Breast epithelium (tissue), 4 donors: ENCODE results near the gene ANKH. TPM values are rescaled to one million over a fixed set of nuclear protein-coding genes. Genes with fewer than 3 reads are reported as not detected.

Experiments
- DNase-seq, 2 donors: peaks; one replicate each; pipeline ENCODE4 v3.0.0-alpha.2; 2019; ENCODE audit warnings: low spot score in 2 of 2
- H3K27ac ChIP-seq, 2 donors: fragments of 200-600 bp; sonication (generic) in 1 of 2; one replicate each; pipeline ENCODE4 v1.5.1; 2016 to 2019; ENCODE audit warnings: mild to moderate bottlenecking in 1 of 2
- H3K27me3 ChIP-seq, 2 donors: fragments of 200-600 bp; sonication (generic) in 1 of 2; one replicate each; pipeline versions ENCODE4 v1.5.1 to v1.6.0; 2017 to 2019; ENCODE audit warnings: control low read depth in 1 of 2, mild to moderate bottlenecking in 1 of 2
- H3K36me3 ChIP-seq: fragments of 200-600 bp; one replicate; pipeline ENCODE4 v1.5.1; 2019
- H3K4me1 ChIP-seq, 2 donors: fragments of 200-600 bp; sonication (generic); one replicate each; pipeline ENCODE4 v1.5.1; 2016 to 2019; ENCODE audit warnings: control low read depth in 1 of 2
- H3K4me3 ChIP-seq, 3 donors: fragments of 200-600 bp; sonication (generic); 1 replicate in 2 of 3; 2 replicates in 1 of 3; pipeline ENCODE4 v1.5.1; 2016 to 2019; ENCODE audit warnings: mild to moderate bottlenecking in 3 of 3, moderate library complexity in 2 of 3
- H3K9me3 ChIP-seq, 2 donors: fragments of 200-600 bp; sonication (generic) in 1 of 2; one replicate each; pipeline ENCODE4 v1.5.1; 2016 to 2019; ENCODE audit warnings: control low read depth in 1 of 2
- POLR2A ChIP-seq: fragments of 450-650 bp; IDR thresholded peaks from one replicate; pipeline ENCODE4 v1.6.1; 2016; ENCODE audit warnings: antibody characterized with exemption, mild to moderate bottlenecking, moderate library complexity
- POLR2AphosphoS5 ChIP-seq, 3 donors: sonication (generic); formaldehyde crosslinking; IDR thresholded peaks; one replicate each; pipeline ENCODE4 v1.6.1; 2017; ENCODE audit warnings: antibody characterized with exemption in 3 of 3
- intact Hi-C: fragments of 100-400 bp; cut with DNase I; formaldehyde crosslinking; loops from one replicate; pipeline ENCODE4 v1.15.1; 2023; ENCODE audit warnings: low total_unique reads
- total RNA-seq, 3 donors: library from RNA; depleted of rRNA; stranded (reverse); fragments of >200 nt; gene quantifications; one replicate each; pipeline ENCODE4 v1.1.0, GENCODE V29; 2016
- TF ChIP-seq, protein P1 (sequence below), 3 donors: fragments of 450-650 bp; IDR thresholded peaks; one replicate each; pipeline ENCODE4 v1.5.1; 2016 to 2017; ENCODE audit warnings: antibody characterized with exemption in 3 of 3, mild to moderate bottlenecking in 3 of 3, moderate library complexity in 3 of 3

ANKH gene
- total RNA-seq, 3 donors from 2014 or later = 31.5 to 83.1 (median 52.1) TPM

DNA sequence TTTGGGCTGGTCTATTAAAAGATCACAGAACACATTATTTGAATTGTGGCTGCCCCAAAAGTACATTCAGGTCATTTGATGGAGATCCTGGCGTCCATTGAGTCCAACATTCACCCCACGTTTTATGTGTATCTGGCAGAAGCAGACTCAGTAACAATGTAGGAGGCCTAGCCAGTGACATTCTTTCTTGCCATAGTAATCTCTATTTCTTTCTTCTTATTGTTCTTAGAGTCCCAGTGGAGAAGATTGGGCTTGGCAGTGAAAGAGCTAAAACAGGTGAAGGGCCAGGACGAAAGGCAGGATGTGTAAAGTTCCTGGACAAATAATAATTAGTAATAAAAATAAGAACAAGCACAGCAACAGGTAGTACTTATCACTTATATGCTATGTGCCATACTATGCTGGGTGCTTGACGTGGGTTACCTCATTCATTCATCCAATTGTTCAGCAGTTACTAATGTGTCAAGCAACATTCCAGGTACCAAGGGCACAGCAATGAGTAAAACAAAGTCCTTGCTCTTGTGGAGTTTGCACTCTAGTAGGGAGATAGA is 12.6 kb upstream of the ANKH start:
- no peaks in the 10 kb centered on the region for H3K27me3 ChIP-seq
- peak overlapping the region in 1 of 2 donors; percentile 2 for H3K27ac ChIP-seq
- H3K4me1 ChIP-seq = no peaks in the 10 kb centered on the region
- no peak overlapping the region for H3K4me3 ChIP-seq
- intact Hi-C loops = no loop called here
- H3K9me3 ChIP-seq = no peaks in the 10 kb centered on the region
- H3K36me3 ChIP-seq = no peaks in the 10 kb centered on the region
- no peak for DNase-seq
- TF ChIP-seq POLR2AphosphoS5 (IDR thresholded peaks at IDR 0.05) (no peak), POLR2A (no peak)
- TF ChIP-seq, protein P1, sequence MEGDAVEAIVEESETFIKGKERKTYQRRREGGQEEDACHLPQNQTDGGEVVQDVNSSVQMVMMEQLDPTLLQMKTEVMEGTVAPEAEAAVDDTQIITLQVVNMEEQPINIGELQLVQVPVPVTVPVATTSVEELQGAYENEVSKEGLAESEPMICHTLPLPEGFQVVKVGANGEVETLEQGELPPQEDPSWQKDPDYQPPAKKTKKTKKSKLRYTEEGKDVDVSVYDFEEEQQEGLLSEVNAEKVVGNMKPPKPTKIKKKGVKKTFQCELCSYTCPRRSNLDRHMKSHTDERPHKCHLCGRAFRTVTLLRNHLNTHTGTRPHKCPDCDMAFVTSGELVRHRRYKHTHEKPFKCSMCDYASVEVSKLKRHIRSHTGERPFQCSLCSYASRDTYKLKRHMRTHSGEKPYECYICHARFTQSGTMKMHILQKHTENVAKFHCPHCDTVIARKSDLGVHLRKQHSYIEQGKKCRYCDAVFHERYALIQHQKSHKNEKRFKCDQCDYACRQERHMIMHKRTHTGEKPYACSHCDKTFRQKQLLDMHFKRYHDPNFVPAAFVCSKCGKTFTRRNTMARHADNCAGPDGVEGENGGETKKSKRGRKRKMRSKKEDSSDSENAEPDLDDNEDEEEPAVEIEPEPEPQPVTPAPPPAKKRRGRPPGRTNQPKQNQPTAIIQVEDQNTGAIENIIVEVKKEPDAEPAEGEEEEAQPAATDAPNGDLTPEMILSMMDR (IDR thresholded peaks at IDR 0.05) = no peak

GRCh38 chr5:14882658-14883580 is 11.3 kb upstream of the ANKH start:
- no peak for DNase-seq
- no peaks in the 10 kb centered on the region for H3K27me3 ChIP-seq
- intact Hi-C loops = no loop called here
- no peak overlapping the region for H3K4me3 ChIP-seq
- TF ChIP-seq POLR2A (no peak), POLR2AphosphoS5 (IDR thresholded peaks at IDR 0.05) (no peak)
- TF ChIP-seq, protein P1 (IDR thresholded peaks at IDR 0.05) = no peak
- H3K4me1 ChIP-seq = no peaks in the 10 kb centered on the region
- peak overlapping the region; percentile 3 to 22 for H3K27ac ChIP-seq
- H3K36me3 ChIP-seq = no peaks in the 10 kb centered on the region
- no peaks in the 10 kb centered on the region for H3K9me3 ChIP-seq

GRCh38 chr5:14881826-14882225 is 10.2 kb upstream of the ANKH start:
- Histone ChIP-seq H3K27ac (no peak overlapping the region), H3K4me3 (no peak overlapping the region), H3K27me3 (no peaks in the 10 kb centered on the region), H3K36me3 (no peaks in the 10 kb centered on the region), H3K9me3 (no peaks in the 10 kb centered on the region), H3K4me1 (no peaks in the 10 kb centered on the region)
- TF ChIP-seq, protein P1 (IDR thresholded peaks at IDR 0.05) = no peak
- no peak for TF ChIP-seq POLR2AphosphoS5 (IDR thresholded peaks at IDR 0.05)
- intact Hi-C loops = no loop called here
- no peak for DNase-seq

- intact Hi-C loops = no loop called here
- H3K9me3 ChIP-seq = no peaks in the 10 kb centered on the region
- no peak for TF ChIP-seq POLR2AphosphoS5 (IDR thresholded peaks at IDR 0.05)
- TF ChIP-seq, protein P1 (IDR thresholded peaks at IDR 0.05) = no peak
- TF ChIP-seq POLR2A = no peak
- H3K36me3 ChIP-seq = no peaks in the 10 kb centered on the region
- H3K4me1 ChIP-seq = no peaks in the 10 kb centered on the region
- no peak overlapping the region for H3K4me3 ChIP-seq
- no peaks in the 10 kb centered on the region for H3K27me3 ChIP-seq
- no peak for DNase-seq
- H3K27ac ChIP-seq = no peak overlapping the region
Measured at GRCh38 chr5:14880688-14881087, 9.1 kb upstream of the ANKH start.

GRCh38 chr5:14879937-14880589 is 8.5 kb upstream of the ANKH start:
- TF ChIP-seq, protein P1 (IDR thresholded peaks at IDR 0.05) = no peak
- TF ChIP-seq POLR2A (no peak), POLR2AphosphoS5 (IDR thresholded peaks at IDR 0.05) (no peak)
- Histone ChIP-seq H3K27me3 (no peaks in the 10 kb centered on the region), H3K36me3 (no peaks in the 10 kb centered on the region), H3K27ac (no peak overlapping the region), H3K9me3 (no peaks in the 10 kb centered on the region), H3K4me1 (no peaks in the 10 kb centered on the region), H3K4me3 (no peak overlapping the region)
- DNase-seq = no peak
- intact Hi-C loops = loop anchor here (10.0 kb wide), 1 partner anchor 165 kb away; no protein-coding TSS in a partner anchor
